HG03342 (cell line): ENCODE measurements around the gene UGT3A2.

Experiments used
- ATAC-seq: cut with Tn5 transposase; IDR thresholded peaks from one replicate; pipeline ENCODE4 v1.9.1; 2021; ENCODE audit warnings: mild to moderate bottlenecking, moderate library complexity; ENCODE audit not compliant: unreplicated experiment

Gene UGT3A2

GRCh38 chr5:36066540-36067210 is at the start of gene UGT3A2:
UGT3A2 (minus strand) TSS chr5:36066882; CDS start chr5:36066789, 93 bp downstream.
- no peak for ATAC-seq

- no peak for ATAC-seq
These were observed 44.6 kb upstream of the UGT3A2 start for GRCh38 chr5:36111238-36111637.

DNA sequence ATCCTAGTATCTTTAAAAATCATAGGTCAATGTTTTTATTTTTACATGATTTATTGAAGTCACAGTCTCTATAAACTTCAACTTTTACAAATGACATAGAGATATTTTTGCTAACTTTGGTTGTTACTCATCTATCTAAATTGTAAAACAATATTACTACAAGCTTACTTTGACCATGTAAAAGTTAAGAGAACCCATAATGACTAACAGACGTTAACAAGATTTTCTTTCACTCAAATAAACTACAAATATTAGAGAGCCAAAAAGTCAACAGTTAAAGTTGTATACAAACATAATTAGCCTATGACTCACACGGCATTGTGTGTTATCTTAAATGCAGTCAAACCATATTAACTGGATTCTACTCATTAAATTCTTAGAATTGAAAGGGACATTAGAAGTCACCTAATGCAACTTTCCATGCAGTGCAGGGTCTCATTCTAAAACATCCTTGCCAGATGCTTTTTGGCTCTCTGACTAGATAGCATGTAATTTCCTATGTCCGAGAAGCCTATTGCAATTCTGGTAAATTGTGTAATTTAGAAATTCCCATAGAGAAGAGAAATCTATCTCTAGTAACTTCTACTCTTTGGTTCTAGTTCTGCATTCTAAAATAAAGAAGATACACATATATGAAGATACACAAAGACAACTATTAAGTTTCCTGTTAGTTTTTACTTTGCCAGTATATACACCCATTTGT is 42.2 kb upstream of the UGT3A2 start:
- ATAC-seq, result no peak

GRCh38 chr5:36105819-36106218 is 39.1 kb upstream of the UGT3A2 start:
- no peak for ATAC-seq

GRCh38 chr5:36099748-36100147 is 33.1 kb upstream of the UGT3A2 start:
- no peak for ATAC-seq

DNA sequence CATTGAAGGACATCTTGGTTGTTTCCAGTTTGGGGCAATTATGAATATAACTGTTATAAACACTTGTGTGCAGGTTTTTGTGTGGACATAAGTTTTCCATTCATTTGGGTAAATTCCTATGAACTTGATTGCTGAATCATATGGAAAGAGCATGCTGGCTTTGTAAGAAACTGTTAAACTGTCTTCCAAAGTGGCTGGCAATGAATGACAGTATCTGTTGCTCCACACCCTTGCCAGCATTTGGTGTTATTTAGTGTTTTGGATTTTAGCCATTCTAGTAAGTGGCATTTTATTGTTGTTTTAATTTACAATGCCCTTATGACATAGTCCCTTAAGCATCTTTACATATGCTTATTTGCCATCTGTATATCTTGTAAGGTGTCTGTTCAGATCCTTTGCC is 29.8 kb upstream of the UGT3A2 start:
- ATAC-seq, result no peak

- peak; percentile 92 for ATAC-seq
These were observed 23.3 kb upstream of the UGT3A2 start for GRCh38 chr5:36089989-36090388.

- peak; percentile 99 for ATAC-seq
These were observed 12.6 kb upstream of the UGT3A2 start for GRCh38 chr5:36079200-36079781.

- ATAC-seq, result no peak
These were observed 11.7 kb upstream of the UGT3A2 start for GRCh38 chr5:36078430-36078829.

- ATAC-seq, result peak; percentile 76
These were observed 7.0 kb upstream of the UGT3A2 start for GRCh38 chr5:36073595-36074216.

DNA sequence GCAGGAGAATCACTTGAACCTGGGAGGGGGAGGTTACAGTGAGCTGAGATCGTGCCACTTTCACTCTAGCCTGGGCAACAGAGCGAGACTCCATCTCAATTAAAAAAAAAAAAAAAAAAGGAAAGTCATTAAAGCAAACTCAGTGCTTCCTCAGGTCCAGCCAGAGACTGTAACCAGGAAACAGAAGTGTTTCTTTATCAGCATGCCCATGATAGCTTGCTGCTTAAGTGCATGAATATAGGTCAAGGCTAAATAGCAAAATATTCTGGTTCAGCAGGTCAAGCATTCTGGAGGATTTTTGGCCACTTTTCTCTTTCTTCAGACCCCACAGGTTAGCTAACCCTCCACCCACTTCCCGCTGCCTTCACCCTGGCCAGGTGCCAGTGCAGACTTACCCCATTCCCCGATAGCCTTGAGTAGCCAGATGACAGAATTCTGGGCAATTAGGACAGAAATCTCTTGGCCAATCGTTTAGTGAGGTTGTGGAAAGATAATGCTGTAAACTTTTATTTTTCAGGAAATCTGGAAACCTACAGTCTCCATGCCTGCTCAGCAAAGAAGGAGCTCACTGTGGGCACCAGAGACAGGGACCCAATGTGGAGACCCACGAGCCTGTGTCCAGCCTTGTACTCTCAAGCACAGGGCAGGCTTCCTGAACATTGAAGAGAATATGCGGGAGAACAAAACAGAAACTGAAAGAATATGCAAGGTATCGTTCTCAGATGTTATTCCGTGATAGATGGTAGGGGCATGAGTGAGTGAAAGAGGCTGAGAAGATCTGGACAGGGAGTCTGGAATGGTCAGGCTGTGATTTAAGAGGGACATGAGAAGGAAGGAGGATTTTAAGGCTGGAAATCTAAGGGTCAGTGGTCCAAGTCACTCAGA is 4.2 kb upstream of the UGT3A2 start:
- ATAC-seq, result peak; percentile 85

DNA sequence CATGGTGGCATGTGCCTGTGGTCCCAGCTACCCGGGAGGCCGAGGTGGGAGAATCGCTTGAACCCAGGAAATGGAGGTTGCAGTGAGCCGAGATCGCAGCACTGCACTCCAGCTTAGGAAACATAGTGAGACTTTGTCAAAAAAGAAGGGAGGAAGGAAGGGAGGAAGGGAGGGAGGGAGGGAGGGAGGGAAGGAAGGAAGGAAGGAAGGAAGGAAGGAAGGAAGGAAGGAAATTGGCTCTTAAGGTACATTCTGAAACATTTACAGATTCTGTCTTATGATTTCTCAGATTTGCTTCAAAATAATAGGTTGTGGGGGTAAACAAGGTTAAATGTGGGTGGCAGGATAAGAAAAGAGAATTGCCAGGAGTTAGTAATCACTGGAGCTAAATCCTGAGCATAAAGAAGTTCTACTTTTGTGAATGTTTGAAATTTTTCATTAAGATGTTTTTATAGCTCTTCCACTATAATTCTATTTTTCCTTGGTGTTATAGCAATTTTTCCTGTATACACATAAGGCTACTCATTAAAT is 2.1 kb upstream of the UGT3A2 start:
- ATAC-seq, result no peak

DNA sequence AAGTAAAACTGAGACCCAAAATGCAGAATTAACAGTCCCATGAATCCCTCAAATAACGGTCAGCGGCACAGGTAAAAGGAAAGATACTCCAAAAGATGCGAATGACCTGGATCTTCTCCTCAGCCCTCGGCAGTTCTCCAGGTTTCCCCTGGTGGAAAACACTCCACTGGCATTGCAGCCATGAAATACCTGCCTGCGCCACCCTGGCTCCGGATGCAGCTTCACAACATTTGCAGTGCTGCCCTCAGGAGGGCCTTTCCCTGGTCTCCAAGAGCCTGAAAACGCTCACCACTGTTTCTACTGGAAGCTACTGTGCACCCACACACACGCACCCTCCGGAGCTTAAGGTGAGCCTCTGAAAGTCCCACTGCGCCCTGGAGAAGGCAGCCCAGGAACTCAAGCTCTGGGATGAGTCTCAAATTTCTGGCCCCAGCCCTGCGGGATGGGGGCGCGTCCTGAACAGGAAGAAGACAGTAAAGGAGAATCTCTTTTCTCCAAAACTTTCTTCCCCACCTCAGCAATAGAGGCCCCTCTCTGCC is 612 bp downstream of the UGT3A2 start:
- no peak for ATAC-seq

DNA sequence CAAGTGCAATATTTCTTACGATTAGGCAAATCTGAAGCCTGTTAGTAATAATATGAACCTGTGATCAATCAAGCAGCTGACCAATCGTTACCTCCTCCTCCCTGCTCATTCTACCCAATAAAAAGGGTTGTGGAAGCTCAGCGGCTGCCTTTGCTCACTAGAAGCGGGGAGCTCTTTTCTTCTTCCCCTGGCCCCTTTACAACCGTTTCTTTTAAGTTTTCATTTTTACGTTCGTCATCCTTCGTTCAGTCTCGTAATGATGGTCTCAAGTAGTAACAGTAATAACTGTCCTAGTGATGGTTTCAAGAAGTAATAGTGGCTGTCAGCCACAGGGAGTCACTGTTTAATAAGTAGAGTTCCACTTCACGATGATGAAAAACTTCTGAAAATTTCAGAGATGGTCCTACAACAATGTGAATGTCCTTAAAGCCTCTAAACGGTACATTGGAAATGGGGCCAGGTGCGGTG is 6.2 kb downstream of the UGT3A2 start:
- no peak for ATAC-seq

GRCh38 chr5:36059571-36060419 is 6.9 kb downstream of the UGT3A2 start:
- no peak for ATAC-seq

- no peak for ATAC-seq
These were observed 7.9 kb downstream of the UGT3A2 start for GRCh38 chr5:36058776-36059175.

GRCh38 chr5:36057386-36057785 is 9.3 kb downstream of the UGT3A2 start:
- ATAC-seq, result no peak

DNA sequence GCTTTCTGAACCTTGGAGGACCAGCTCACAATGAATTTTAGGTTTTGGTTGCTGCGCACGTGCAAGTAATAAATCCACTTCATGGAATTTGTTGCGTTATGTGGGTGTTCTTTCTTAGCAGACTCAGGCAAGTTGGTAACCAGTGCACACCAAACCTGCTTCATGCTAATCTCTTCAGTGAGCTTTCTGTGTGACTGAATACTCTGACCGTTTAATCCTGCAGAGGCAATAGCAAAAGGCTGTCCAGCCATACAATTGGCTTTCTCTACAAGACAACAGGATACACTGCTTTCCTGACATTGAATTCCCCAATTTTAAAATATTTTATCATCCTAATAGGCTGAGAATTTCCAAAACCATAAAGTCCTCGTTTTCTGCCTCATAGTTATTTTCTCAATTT is 10.3 kb downstream of the UGT3A2 start:
- no peak for ATAC-seq

- ATAC-seq, result no peak
These were observed 10.7 kb downstream of the UGT3A2 start for GRCh38 chr5:36055984-36056383.
